Kasumi-1 (cell line): Measurements from ENCODE around the gene IFITM10.

ENCODE experiments used
- DNase-seq, 2 experiments: peaks; one replicate each; lab custom pipeline; 2025; lab: John Stamatoyannopoulos, UW

Gene IFITM10

DNA sequence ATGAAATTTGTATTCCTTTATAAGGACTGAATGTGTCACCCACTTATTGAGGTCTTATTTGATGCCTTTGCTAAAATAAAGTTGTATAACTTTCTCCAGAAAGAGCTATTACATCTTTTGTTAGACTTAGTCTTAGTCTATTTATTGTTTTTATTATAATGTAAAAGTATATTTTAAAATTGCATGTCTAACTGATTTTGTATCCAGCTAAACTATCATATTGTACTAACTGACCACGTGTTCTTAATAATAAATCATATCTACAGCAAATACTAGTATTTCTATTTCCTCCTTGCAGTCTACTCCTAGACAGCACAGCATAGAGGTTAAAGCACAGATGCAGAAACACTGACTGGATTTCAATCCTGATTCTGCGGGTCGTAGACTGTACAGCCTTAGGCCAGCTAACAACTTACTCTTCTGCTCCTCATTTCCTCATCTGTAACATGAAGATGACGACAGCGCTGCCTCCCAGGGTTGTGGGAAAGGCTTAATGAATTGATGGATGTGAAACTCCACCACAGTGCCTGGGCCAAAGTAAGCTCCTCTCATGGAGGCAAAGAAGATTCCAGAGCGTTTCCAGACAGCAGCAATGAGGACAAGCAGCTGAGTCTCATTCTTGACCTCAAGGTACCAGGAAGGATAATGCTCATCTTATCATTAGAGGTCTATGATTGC is 13.2 kb downstream of the IFITM10 start:
- no peak for DNase-seq

DNA sequence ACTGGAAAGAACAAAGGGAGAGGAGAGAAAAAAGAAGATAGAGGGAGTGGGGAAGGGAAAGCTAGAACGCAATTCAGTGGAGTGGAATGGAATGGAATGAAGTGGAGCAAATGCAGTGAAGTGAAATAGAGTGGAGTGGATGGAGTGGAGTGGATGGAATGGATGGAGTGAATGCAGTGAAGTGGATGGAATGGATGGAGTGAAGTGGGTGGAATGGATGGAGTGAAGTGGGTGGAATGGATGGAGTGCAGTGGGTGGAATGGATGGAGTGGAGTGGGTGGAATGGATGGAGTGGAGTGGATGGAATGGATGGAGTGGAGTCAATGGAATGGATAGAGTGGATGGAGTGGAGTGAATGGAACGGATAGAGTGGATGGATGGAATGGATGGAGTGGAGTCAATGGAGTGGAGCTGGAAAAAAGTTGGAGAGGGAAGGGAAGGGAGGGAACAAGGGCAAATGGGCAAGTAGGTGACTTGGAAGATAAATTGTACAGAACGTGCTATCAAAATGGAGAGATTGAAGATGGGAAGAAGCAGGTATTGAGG is 13.9 kb downstream of the IFITM10 start:
- DNase-seq: no peak

DNA sequence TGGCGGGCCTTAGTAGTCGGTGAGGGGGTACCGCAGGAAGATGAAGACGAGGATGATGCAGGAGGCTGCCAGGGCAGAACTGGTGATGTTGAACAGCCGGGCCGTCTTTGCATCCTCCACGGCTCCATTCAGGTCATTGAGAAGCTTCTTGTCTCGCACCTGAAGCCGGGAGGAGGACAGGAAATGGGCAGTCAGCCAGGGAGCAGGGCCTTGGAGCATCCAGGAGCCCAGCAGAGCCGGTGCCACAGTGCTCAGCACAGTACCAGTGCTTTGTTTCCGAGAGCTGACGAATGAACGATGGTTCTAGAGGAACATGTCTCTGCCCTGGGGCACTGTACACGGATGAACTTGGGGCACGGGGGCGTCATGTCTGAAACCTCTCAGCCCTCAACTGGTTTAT is 15.1 kb downstream of the IFITM10 start:
- DNase-seq: no peak

DNA sequence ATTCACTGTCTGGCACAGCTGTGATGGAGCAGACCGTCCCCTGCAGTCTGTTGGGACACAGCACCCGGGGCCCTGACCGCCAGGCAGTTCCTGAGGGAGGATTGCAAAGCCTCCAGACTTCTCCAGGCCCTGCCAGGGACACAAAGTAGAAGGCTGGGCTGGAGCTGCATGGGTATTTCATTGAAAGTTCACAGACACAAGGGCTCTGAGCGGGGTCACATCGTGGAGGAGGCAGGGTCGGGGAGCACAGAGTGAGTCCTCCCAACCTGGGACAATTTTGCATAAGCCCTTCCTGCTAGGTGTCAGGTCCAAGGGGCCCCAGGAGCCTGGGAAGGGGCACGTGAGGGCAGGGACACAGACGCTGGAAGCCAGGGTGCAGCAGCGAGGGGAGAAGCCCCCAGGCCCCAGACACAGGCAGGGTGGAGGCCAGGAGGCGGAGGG is 15.7 kb downstream of the IFITM10 start:
- no peak for DNase-seq

DNA sequence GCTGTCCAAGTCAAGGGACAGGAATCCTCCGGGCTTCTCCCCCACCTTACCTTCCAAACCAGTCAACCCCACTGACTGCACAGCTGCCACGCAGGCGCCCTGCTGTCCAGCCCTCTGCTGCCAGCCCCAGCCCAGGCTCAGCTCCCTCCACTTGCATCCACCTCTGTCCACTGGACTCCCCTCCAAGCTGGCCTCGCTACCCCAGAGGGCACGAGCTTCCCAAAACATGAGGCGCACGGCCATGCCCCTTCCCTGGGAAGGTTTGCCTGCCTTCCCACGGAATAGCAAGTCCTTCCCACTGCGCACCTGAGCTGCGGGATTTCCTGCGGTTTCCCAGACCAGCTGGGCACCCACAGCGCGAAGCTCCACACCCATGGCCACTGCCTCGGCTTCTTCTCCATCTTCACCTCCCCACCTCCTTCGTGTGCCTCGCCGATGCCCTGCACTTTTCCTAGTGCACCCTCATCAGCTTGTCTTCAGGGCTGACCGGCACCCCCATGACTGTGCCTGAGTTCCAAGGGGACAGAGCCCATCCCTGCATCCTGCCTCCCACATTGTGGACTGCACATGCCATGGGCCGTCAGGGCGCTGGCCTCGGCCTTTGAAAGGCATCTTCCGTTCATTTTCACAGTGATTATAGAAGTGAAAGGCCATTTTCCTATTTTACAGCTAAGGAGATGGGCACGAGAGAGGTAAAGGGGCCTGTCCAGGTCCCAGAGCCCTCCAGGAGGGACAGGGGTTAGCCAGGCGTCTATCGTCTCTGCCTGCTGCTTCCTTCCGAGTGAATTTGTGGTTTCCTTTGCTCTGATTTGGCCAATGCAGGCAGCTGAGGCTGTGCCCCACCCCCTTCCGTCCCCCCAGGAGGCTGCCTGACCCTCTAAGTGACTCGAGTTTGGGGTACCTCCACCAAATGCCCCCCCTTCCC is 16.4 kb downstream of the IFITM10 start:
- no peak for DNase-seq

DNA sequence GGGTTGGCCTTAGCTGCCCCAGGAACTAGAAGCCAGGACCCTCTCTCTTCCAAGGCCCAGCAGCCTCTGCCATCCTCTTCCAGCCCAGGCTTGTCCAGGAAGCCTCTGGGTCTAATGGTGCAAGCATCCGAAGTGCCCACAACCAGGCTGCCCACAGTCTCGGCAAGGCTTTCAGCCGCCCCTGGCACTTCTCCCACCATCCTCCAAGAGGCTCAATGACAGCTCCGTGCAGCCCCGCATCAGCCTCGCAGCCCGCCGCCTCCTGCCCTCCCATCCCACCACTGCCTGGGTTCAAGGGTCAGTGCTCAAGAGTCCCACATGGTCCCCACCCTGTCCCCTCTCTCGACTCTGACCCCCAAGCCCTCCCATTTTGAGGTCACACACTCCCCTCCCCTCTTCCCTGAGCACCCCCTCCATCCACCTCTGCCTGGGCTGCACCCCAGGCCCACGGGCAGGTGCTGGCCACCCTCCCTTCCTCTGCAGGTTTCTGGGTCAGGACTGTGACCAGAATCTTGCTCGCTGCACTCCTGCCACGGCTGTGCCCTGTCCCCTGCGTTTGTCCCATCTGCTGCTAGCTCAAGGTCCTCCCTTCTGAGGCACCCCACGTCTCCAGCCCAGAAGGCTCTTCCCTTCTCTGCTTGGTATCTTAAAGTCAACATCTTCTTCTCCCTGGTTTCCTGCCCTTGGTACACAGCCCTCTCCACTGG is 17.2 kb downstream of the IFITM10 start:
- DNase-seq: no peak

DNA sequence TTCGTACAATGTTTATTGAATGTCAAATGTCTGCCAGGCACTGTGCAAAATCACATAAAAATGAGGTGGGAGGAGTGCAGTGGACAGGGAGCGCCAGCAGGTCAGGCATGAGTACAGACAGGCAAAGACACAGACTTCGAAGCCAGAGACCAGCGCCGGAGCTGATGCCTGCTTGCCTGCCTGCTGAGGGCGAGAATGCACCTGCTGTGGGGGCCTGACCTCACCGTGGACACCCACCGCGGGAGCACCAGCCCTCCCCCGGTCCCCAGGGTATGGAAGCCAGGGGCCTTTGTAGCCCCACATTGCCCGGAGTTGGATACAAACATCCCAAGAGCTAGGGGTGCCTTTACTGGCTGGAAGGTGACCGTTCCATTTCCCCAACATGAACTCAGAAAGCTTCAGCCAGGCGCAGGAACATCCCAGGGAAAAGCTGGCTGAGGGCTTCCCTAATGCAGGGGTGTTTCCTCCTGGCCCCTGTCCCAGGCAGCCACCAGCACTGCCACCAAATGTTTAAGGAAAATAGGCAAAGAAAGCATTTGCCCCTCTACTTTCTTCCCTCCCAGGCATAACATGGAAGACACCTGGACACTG is 17.9 kb downstream of the IFITM10 start:
- DNase-seq: no peak

DNA sequence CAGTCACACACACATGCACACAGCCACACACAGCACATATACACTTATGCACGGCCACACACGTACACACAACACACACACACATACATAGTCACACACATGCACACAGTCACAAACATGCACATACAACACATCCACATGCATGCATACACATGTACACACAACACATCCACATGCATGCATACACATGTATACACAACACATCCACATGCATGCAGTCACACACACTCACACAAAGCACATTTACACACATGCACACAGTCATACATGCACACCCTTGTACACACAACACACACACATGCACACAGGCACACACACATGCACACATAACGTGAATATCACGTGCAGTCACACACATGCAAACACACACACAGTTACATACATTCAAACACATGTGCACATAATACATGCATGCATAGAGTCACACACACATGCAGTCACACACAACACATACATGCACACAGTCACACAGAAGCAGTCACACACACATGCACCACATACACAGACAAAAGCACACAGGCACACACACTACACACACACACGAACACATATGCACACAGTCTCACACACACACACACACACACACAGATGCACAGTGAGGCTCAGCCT is 18.8 kb downstream of the IFITM10 start:
- no peak for DNase-seq

DNA sequence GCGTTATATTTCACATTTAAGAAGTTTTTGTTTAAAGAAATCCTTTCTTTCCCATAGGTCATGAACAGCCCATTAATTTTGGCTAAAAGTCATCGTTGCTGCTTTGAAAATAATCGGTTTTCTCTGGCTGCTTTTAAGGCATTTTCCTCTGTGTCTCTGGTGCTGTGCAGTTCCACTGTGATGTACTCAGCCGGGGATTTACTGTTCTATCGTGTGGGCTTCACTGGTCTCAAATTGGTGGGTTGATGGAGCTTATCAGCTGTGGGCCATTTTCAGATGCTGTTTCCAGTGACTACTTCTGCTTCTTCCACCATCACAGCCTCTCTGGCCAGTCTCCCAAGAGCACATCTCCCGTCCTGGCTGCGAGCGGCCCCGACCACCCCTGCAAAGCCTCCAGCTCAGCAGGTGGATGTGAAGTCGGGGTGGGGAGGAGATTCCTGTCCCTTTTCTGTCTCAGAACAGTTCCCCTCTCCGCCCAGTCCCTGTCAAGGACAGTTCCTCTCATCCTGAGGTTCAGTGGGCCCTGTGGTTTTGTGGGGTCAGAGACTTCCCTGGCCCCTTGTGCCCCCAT is 20.3 kb downstream of the IFITM10 start:
- no peak for DNase-seq

DNA sequence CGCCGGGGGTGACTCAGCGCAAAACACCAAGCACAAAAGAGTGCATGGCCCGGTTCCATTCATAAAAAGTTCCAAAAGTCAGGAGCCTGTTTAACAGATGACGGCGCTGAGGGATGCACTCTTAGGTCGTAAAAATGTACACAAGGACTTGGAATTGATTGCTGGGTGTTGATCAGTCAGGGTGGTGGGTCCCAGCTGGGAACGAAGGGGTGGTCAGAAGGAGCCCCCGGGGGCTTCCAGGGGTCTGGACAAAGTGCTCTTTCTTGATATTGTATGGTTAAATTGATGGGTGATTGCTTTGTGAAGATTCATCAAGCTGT is 20.7 kb downstream of the IFITM10 start:
- no peak for DNase-seq

DNA sequence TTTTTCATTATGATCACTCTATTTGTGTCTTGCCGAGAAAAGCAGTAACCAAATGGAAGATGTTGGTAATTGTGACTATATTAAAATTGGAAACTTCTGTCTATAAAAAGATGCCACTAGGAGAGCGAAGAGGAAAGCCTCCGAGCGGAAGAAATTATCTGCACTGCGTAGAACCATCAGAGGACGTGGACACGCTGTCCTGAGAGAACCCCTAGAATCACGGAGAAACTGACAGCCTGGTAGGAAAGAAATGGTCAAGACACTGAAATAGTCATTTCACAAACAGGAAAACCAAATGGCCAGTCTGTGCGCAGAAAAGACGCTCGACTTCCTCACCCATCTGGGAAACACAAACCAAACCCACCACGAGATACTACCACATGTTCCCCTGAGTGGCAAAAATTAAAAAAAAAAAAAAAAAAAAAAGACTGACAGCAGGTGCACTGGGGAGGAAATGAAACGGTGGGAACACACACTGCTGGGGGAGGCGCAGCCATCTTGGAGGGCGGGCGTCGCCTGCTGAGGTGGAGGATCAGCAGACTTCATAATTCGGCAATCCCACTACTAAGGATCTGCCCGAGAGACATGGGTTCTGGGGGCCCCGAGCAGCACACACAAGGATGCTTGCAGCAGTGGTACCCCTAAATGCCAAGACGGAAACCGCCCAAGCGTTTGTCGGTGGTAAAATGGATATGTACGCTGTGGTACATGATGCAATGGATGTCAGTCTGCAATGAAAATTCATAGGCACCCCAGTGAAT is 21.3 kb downstream of the IFITM10 start:
- no peak for DNase-seq

DNA sequence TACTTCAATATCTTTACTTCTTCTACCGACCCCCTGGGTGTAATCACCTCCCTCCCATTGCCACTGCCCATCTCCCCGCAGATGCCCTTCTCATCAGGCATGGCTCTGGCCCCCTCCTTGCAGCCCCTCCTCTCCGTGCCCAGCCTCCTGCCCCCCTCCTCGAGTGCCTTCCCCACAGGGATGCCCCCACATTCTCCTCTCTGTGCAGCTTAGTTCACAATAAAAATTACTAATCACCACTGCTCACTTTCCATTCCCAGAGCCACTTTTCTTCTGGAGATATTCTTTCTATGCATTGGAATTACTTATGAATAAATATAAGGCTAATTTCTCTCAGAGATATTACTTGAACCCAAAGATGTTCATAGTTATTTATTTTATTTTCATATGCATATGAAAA is 22.1 kb downstream of the IFITM10 start:
- no peak for DNase-seq

DNA sequence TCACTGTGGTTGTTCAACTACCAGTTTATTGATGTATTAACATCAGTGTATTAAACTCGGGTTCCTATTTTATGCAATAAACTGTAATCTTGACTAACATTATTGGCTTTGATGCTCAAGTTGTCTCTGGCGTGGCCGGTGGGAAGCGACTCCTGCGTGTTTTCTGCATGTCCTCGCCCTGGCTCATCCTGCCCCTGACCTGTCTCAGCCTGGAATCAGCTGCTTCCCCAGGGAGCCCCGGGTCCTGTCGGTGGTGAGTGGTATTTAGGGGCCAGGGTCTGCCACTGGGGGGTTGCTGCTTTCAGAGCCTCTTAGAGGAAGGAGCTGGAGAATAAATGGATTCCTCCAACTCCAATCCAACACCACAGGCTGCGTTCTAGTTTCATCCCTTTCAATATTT is 22.5 kb downstream of the IFITM10 start:
- DNase-seq: no peak

DNA sequence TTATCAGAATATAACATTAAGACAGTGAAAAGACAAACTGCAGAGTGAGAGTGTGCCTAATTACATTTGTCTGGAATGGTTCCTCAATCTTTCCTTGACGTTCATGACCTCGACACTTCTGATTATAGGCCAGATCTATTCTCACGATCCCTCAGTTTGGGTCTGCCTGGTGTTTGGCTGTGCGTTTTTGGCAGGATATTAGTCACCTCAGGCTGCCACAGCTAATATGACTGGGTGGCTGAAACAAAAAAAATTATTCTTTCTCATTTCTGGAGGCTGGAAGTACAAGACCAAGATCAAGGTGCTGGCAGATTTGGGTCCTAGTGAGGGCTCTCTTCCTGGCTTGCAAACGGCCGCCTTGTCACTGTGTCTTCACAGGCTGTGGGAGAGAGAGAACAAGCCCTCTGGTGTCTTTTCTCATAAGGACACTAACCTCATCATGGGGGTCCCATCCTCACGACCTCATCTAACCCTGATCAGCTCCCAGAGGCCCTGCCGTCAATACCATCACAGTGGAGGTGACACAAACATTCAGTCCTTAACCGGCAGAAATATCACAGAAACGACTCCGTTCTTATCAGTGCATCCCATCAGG is 23.2 kb downstream of the IFITM10 start:
- DNase-seq: no peak

DNA sequence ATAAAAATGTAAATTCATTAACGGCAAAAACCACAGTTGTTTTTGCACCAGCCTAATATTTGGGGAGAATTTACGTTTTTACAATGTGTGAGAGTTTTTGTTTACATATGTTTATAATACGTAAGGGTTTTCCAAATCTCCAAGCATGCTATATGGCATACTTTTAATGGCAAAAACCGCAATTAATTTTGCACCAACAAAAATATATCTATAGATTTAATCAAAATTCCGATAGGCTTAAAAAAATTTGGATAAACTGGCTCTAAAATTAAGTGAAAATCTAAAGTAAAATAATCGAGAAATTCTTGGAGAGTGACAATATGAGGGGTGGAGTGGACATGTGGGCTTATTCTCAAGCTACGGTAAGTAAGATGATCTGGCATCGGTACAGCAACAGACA is 30.6 kb downstream of the IFITM10 start:
- no peak for DNase-seq

DNA sequence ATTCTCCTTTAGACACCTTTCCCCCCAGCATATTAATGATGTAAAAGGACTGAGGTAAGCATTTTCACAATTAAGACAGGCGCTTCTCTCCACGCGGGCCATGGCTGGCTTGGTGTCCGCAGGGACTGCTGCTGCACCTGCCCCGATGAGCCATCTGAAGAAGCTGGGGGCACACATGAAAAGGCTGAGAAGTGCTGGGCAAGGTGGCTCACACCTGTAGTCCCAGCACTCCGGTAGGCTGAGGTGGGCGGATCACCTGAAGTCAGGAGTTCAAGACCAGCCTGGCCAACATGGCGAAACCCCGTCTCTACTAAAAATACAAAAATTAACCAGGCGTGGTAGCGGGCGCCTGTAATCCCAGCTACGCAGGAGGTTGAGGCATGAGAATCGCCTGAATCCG is 32.1 kb downstream of the IFITM10 start:
- DNase-seq: no peak

DNA sequence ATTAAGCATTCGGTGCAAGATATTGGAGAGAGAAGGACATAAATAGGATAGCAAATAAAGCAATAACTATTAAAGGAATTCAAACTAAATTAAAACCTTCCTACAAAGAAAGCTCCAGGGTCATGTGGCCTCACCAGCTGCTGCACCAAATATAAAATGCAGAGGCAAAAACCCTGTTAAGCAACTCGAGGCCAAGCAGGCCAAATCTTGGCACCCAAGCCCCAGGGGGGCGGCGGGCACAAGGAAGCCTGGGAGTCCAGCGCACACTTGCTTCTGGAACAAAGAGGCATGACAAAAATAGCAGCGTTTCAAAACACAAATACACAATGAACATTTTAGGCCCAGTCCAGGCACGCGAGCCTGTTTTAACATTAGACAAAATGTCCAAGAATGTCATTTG is 32.6 kb downstream of the IFITM10 start:
- DNase-seq: no peak

DNA sequence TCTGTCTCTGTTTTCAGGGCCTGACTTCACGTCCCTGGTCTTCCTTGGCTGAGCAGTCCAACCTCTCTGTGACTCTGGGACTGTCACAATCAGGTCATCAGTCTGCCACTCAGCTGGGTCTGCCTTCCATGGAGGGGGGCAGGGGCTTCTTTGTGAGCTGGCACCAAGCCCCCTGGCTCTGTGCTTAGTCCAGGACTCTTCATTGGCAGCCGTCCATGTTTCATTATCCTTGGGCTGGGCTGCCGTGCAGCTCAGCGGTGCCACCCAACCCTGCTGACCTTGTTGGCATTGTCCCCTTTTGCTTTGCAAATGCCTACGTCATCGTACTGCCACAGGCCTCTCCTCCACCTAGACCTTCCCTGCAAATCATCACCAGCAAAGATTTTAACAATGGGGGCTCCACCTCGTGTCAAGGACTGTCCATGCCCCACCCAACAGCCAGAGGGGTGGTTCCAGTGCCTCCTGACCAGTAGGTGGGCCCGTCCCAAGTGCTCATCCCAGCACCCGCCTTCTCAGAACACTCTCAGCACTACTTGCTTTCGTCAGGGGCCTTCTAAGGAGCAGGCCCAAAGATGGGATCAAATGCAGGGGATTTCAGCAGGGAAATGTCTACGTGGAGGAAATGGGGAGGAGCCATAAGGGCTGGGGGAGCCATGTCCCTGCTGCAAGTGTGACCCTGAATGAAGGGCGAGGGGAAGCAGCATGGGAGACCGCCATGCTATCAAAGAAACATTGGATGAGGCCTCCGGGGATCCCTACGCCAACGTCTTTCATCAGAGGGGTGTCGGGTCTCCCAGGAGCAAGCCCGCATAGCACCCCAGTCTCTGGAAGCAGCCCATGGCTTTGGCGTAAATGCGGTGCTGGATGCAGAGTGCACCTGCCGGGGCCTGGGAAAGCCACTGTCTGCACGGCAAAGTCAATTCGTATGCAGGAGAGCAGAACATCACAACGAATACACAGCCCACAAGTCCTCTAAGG is 35.2 kb downstream of the IFITM10 start:
- DNase-seq: no peak

DNA sequence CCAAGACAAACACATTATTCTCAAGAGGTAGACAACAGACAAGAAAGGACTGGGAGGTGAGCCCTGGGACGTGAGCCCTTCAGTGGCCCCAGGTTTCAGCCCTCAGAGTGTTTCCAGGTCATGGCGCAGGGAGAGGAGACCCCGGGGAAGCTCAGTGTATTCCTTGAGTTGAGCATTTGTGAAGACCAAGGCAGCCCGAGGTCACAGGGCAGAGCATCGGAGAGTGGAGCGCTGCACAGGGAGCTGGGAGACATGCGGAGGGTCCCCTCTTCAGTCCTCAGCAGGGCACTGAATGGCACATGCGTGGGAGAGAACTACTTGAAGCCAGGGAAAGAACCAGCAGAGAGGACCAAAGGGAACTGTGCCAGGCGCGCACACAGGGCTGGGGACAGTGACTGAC is 41.7 kb downstream of the IFITM10 start:
- DNase-seq: no peak
